HUDEP-2 (cell line): Measurements from ENCODE around the gene TBC1D22A.

Experiments used
- DNase-seq, 76 experiments: peaks; one replicate each; lab custom pipeline; 2025; ENCODE audit not compliant: unreplicated experiment in 76 of 76; lab: John Stamatoyannopoulos, UW

TBC1D22A gene

DNA sequence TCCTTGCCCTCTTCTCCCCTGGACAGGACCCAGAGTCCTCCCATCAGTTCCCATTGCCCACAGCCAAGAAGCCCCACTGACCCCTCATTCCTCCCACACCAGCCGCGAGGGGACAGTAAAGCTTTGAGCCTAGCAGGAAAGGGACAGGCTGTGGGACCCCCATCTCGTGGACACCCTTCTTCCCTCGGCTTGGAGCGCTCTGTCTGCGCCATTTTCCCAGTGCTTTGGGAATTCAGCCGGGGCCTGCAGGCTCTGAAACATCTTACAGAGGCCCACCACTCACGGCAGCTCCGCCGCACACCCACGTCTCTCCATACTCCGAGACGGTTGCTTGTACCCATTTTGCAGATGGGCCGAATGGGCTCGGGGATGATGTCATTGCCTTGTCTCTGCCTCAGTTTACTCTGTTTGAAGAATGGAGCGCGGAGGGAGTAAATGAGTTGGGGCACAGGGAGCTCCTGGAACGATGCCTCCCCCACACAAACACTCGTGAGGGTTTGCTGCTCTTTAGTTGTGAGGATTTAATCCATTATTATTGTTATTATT lies 447.7 kb downstream of the TBC1D22A start:
- no peak for DNase-seq

DNA sequence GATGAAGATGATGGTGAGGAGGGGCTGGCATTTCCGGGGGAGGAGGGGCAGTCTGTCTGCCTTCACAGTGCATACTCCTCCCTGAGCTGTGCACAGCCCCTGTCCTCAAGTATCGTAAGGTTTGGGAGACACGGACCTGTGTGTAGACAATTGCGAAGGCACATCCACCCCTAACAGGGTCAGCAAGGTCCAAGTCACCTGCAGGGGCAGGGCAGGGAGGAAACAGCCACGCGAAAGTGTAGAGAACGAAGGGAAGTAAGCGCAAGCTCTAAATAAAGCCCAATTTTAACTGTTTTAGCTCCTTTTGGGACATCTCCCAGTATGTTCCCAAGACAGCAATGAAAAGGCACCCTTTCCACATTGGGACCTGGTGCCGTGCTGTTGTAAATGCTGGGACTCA lies 448.2 kb downstream of the TBC1D22A start:
- no peak for DNase-seq

DNA sequence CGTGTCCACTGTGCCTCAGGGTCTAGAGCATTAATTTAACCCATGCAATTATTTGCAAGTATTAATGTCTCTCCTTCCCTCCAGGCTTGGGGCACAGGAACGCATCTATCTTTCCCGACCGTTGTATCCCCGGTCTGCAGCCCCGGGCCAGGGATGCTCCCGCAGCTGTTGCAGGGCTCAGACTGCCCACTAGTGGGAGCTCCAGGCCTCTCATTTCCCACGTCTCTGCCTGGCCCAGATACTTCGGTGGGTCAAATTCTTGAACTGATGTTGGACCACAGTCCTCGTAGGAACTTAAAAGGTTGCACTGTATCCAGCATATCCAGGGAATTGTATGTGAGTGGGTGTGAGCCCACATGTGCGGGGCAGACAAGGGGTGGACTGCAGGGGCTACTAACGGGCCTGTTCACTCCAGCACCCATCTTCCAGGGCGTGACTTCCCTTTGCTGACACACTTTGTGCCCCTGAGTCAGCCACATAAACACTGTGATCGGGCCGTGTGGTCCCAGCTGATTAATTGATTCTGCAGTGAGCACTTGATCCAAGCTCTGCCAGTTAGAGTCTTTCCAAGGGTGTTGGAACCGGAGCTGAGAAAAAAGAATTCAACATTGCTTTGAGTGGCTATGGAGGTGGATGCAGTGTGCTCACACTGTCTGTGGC lies 451.3 kb downstream of the TBC1D22A start:
- peak in 37 of 76 experiments; percentile 5 to 55 (median 21) for DNase-seq

DNA sequence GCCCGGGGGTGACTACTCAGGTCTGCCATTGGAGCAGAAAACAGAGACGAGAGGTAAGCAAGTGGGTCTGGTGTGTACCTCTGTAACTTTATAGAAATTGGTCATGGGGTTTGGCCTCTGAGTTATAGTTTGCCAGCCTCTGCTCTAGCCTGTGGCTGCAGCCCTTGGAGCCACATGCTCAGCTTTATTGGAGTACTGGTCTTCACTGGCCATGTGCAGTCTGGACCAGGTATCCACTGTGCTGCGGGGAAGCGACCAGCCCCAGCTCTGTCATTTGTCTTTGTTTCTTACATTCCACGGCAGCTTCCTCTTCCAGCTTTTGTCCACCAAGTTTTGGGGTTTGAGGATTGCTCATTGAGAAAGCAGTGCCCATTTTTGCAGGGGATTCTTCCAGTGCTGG lies 453.4 kb downstream of the TBC1D22A start:
- no peak for DNase-seq

DNA sequence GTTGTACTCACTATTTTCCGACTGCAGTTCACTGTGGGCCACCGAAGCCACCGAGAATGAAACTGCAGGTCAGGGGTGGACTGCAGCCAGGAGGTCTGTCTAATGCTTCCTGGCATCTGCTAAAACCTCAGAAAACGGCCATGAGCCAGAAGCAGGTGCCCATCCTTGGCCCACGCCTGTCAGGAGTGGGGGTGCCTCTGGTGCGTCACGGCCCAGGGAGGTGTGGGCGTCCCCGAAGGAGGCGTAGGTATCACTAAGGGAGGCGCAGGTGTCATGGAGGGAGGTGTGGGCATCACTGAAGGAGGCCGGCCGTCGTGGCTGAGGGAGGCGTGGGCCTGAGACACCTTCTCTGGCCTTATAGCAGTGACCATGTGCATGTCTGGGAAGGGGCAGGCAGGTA lies 456.2 kb downstream of the TBC1D22A start:
- DNase-seq = no peak

DNA sequence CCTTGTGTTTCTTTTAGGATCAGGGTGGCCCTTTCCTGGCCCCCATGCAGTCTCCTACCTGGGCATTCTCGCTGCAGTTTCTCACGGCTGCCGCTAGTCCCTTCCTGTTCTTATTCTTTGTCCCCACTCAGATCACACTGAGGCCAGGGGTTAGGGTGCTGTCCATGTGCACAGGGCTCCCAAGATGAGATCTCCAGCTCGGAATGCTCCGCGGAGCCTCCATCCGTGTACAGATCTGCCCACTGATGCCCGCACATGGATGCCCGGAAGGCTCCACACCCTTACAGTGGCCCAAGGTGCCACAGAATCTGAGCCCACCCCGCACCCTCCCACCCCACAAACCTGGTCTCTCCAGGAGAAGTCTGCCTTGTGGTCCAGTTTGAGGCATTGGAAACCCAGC lies 457.3 kb downstream of the TBC1D22A start:
- no peak for DNase-seq

DNA sequence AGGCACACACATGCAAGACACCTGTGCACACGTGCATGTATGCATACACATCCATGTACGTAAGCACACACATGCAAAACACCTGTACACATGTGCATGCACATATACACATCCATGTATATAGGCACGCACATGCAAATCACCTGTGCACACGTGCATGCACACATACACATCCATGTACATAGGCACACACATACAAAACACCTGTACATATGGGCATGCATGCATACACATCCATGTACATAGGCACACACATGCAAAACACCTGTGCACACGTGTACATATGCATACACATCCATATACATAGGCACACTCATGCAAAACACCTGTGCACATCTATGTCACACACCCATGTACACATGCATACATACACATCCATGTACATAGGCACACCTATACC lies 458.3 kb downstream of the TBC1D22A start:
- no peak for DNase-seq

DNA sequence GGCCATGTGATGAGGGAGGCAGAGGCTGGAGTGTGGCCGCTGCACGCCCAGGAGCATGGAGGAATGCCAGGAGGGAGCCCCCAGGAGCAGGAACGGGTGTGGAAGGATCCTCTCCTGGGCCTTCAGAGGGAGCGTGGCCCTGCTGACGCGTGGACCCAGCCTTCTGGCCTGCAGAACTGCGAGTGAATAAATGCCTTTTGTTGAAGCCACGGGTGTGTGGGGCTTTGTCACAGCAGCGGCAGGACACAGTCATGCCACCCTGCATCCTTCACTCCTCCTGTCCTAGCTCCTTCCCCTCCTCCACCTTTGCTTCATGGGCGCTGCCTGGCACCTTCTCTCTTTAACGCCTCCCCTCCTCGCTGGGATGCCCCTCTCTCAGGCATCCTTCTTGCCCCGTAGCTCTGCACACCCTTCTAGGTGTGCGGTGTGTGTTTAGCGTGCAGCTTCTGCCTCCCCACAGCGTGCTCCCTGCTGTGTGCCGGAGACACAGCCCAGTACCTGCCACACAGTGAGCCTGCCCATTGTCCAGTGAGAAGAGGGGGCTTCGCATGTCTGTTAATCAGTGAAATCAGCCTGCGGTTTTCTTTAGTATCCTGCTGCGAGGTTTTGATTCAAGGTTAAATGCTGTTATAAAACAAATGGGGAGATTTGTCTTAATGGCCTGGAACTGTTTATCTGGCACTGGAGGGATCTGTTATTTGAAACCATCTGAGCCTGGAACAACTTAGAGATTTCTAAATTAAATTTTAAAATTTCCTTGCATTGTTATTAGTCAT lies 459.6 kb downstream of the TBC1D22A start:
- no peak for DNase-seq
